ENCODE results near the gene FGFBP3. TPM values are rescaled to one million over a fixed set of nuclear protein-coding genes. Genes with fewer than 3 reads are reported as not detected.

The FGFBP3 gene
- total and polyA plus RNA-seq, 2 of the 13 experiments (the other 11 are each of a cell fraction or from before 2014, with no cell fraction given): 0.50 to 2.0 TPM

DNA sequence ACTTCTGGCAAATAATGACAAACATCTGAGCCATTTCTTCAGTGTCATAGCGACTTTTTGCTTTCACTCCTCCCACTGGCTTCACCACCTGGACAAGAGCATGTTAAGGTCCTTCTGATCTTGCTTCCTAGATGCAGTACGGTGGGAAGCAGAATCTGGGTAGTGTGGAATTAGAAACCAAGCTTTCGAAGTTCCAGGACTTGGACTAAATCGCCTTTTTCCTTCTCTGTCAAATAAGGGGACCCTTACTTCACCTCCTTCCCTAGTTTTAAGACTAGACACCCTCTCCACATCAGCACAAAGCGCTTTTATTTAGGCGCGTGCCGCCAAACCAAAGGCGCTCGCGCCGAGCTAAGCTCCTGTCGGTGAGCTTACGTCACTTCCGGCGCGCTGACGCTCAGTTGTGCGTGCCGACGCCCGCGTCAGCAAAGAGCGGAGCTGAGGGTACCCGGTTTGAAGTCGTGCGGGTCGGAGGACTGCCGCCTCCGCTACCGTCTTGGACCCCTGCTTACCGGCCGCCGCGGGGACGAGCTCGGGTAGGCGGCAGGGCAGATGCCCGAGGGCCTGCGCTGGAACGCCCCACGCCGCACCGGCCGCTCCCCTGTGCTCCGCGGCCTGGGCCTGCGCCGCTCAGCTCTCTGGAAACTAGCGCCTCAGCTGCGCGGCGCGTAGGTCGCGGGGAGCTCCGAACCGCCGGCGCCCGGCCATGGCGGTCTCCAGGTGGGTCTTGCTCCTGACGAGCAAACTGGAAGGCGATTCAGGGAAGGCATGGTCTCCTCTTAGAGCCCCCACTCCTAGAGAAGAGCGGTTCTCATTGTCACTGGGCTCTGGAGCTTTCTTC, 14.3 kb upstream of the FGFBP3 start, which contains the start of gene BTAF1 (continued):
- TF ChIP-seq CREB1 (IDR thresholded peaks at IDR 0.05): peak; percentile 97
- TF ChIP-seq CREB1 (CRISPR knock-in tag; IDR thresholded peaks at IDR 0.05): peak; percentile 98
- TF ChIP-seq, protein P1, sequence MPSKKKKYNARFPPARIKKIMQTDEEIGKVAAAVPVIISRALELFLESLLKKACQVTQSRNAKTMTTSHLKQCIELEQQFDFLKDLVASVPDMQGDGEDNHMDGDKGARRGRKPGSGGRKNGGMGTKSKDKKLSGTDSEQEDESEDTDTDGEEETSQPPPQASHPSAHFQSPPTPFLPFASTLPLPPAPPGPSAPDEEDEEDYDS (CRISPR knock-in tag; IDR thresholded peaks at IDR 0.05): peak; percentile 82
- TF ChIP-seq ZNF549 (CRISPR knock-in tag; IDR thresholded peaks at IDR 0.05): no peak
- no peak; the same call in 1 of the 2 replicates for TF ChIP-seq FOXO1 (CRISPR knock-in tag; IDR thresholded peaks at IDR 0.05)
- TF ChIP-seq MTF1 (CRISPR knock-in tag; IDR thresholded peaks at IDR 0.05): peak; percentile 68; the same call in 1 of the 2 replicates
- TF ChIP-seq, protein P2, sequence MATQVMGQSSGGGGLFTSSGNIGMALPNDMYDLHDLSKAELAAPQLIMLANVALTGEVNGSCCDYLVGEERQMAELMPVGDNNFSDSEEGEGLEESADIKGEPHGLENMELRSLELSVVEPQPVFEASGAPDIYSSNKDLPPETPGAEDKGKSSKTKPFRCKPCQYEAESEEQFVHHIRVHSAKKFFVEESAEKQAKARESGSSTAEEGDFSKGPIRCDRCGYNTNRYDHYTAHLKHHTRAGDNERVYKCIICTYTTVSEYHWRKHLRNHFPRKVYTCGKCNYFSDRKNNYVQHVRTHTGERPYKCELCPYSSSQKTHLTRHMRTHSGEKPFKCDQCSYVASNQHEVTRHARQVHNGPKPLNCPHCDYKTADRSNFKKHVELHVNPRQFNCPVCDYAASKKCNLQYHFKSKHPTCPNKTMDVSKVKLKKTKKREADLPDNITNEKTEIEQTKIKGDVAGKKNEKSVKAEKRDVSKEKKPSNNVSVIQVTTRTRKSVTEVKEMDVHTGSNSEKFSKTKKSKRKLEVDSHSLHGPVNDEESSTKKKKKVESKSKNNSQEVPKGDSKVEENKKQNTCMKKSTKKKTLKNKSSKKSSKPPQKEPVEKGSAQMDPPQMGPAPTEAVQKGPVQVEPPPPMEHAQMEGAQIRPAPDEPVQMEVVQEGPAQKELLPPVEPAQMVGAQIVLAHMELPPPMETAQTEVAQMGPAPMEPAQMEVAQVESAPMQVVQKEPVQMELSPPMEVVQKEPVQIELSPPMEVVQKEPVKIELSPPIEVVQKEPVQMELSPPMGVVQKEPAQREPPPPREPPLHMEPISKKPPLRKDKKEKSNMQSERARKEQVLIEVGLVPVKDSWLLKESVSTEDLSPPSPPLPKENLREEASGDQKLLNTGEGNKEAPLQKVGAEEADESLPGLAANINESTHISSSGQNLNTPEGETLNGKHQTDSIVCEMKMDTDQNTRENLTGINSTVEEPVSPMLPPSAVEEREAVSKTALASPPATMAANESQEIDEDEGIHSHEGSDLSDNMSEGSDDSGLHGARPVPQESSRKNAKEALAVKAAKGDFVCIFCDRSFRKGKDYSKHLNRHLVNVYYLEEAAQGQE (IDR thresholded peaks at IDR 0.05; ENCODE audit: borderline replicate concordance in 1 of 2, low read depth in 1 of 2, low read length in 2 of 2): no peak; a peak in 1 of 4 replicates
- TF ChIP-seq NR1H2 (CRISPR knock-in tag; IDR thresholded peaks at IDR 0.05; ENCODE audit: borderline replicate concordance, low read depth): no peak; the same call in 1 of the 2 replicates
- TF ChIP-seq, protein P3, sequence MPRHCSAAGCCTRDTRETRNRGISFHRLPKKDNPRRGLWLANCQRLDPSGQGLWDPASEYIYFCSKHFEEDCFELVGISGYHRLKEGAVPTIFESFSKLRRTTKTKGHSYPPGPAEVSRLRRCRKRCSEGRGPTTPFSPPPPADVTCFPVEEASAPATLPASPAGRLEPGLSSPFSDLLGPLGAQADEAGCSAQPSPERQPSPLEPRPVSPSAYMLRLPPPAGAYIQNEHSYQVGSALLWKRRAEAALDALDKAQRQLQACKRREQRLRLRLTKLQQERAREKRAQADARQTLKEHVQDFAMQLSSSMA (CRISPR knock-in tag; IDR thresholded peaks at IDR 0.05): peak; percentile 58; the same call in 1 of the 2 replicates
- no peak for TF ChIP-seq ZSCAN25 (CRISPR knock-in tag; IDR thresholded peaks at IDR 0.05)
- TF ChIP-seq ISL2 (CRISPR knock-in tag; IDR thresholded peaks at IDR 0.05): peak; percentile 45; the same call in 1 of the 2 replicates
- peak; percentile 62 for TF ChIP-seq SOX5 (CRISPR knock-in tag; IDR thresholded peaks at IDR 0.05; ENCODE audit: borderline replicate concordance)
- TF ChIP-seq ZNF570 (CRISPR knock-in tag; IDR thresholded peaks at IDR 0.05; ENCODE audit: borderline replicate concordance): no peak; the same call in 1 of the 2 replicates
- peak; percentile 44; the same call in 1 of the 2 replicates for TF ChIP-seq MAFG (CRISPR knock-in tag; IDR thresholded peaks at IDR 0.05)
- TF ChIP-seq, protein P4, sequence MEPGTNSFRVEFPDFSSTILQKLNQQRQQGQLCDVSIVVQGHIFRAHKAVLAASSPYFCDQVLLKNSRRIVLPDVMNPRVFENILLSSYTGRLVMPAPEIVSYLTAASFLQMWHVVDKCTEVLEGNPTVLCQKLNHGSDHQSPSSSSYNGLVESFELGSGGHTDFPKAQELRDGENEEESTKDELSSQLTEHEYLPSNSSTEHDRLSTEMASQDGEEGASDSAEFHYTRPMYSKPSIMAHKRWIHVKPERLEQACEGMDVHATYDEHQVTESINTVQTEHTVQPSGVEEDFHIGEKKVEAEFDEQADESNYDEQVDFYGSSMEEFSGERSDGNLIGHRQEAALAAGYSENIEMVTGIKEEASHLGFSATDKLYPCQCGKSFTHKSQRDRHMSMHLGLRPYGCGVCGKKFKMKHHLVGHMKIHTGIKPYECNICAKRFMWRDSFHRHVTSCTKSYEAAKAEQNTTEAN (CRISPR knock-in tag; conservative IDR thresholded peaks at IDR 0.05): peak; percentile 69; the same call in 1 of the 2 replicates
- TF ChIP-seq, protein P5, sequence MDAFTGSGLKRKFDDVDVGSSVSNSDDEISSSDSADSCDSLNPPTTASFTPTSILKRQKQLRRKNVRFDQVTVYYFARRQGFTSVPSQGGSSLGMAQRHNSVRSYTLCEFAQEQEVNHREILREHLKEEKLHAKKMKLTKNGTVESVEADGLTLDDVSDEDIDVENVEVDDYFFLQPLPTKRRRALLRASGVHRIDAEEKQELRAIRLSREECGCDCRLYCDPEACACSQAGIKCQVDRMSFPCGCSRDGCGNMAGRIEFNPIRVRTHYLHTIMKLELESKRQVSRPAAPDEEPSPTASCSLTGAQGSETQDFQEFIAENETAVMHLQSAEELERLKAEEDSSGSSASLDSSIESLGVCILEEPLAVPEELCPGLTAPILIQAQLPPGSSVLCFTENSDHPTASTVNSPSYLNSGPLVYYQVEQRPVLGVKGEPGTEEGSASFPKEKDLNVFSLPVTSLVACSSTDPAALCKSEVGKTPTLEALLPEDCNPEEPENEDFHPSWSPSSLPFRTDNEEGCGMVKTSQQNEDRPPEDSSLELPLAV (CRISPR knock-in tag; conservative IDR thresholded peaks at IDR 0.05; ENCODE audit: low read depth): no peak

All from HepG2 (cell line).